ENCODE results near the gene KTN1.

Gene KTN1

DNA sequence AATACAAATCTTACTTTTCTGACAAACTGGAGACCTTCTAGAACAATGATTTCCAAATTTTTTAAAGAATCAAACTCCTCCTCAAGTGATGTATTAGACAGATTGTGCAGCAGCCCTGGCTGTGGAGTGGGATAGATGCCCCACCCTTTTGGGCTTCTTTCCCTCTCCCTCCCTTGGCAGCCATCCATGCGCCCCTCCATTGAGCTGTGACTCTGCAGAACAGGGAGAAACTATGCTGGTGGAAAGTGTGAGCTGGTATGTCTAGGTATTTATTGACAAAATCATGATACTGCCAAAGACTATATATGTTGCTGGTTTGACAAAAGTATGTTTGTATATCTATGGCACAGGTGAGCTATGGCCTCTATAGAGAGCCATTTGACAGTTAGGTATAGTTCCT is 138.5 kb downstream of the KTN1 start:
- no peak for DNase-seq

DNA sequence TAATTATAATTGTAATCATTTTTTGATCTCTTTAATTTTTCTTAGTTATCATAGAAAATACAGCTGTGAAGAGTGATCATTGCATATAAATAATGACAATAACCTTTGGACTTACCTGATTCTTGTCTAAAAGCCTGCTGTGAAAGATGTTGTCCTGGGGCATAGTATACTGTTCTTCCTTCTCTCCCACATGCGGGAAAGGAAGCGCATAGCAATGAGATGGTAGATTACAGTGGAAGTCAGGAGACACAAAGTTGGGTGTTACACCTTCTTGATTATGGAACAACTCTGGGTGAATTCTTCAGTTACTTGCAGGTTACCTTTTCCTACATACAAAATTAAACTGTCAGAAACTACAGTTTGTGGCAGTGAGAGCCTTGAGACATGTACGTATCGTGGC is 140.8 kb downstream of the KTN1 start:
- no peak for DNase-seq

DNA sequence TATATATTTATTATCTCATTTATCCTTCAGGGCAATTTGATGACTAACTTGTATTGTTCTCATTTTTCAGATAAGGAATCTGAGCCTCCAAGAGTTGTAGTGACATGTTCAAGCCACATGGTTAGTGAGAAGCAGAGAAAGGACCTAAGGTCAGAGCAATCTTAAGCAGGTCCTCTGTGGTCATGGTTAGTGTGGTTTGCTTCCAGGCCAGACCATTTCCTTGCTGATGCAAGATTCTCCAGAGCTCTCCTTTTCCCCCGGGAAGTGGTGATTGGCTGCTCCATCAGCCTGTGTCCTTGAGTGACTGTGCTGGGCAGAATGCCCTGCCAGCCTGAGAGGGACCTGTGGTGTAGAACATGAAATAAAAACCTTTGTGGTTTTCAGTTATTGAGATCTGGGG is 141.3 kb downstream of the KTN1 start:
- no peak for DNase-seq

DNA sequence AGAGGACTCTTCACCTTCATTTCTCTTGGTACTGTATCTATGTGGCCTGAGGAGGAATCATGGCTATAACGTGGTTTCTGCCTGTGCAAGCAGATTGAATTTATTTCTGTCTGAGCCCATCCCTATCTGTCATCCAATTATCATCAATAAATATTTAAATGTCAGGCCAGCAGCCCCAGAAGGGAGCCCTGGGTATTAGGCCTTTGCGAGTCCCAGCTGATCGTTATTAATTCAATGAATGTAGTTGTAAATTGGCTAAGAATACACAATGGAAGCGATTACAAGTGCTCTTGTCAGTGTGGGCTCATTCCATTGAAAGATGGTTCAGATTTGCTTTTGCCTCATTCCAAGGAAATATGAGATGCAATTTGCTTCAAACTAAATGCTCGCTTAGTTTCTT is 142.0 kb downstream of the KTN1 start:
- no peak for DNase-seq

DNA sequence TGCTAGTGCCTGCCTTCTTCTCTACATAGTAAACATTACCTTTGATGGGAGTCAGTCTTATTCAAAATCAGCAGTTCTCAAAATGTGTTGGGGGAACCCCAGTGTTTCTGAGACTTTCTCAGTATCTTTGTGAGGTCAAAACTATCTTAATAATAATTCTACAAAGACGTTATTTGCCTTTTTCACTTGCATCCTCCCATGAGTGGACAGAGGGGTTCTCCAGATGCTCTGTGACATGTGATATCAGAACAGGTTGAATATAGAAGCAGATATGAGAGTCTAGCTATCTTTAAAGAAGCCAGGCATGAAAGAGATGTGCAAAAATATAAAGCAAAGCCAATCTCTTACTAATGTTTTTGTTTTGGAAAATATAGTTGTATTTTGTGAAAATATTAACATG is 144.7 kb downstream of the KTN1 start:
- no peak for DNase-seq

DNA sequence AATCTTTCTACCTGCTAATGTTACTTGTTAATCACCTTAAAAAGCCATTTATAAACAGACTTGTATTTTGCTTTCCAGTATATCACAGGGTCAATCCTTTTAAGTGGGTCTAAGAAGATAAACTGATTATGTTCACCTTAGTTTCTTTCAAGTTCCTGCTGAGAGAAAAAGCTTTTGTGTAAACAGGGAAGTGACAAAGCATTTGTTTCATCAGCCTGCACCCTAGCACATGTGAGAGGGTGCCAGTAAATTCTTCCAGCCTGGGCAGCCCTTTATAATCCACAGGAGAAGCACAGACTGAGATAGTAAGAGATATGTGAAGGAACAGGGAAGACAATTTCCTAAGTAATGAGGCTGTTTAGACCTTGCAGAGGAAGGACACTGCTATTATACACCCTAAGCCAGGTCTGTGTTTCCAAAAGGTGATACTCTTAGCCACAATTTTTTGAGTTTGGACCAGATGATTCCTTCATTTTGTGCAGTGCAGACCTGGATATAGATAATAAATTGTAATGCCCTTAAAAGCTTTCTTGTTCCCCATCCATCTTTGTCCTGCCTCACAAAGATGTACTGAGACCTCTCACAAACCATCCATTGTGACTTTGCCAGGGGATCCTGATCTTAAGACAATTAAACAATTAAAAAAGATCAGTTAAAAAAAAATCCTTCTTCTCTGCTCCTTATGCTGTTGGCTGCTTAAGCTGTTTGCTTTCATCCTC is 150.7 kb downstream of the KTN1 start:
- DNase-seq: no peak

DNA sequence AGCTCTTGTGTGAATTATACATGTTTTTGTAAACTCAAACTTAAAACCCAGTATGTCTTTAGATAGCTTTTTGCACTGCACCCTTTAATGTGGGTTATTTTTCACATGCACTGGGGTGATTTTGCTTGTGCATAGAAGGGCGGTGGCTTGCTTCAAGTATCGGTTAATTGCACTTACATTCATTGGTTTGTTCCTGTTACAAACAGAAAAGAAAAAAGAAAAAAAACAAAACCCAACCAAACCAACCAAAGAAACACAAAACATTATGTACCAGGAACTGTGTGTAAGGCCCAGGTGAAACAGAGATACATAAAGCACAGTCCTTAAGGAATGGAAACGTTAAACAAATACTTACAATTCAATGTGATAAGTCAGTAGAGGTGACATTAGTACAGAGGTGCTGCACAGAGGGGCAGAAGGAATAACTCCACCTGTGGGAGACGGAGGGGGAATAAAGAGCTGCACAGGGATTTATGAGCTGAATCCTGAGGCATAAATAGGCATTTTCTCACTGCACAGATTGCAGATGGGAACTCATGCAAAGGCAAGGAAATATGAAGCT is 151.4 kb downstream of the KTN1 start:
- DNase-seq: no peak

DNA sequence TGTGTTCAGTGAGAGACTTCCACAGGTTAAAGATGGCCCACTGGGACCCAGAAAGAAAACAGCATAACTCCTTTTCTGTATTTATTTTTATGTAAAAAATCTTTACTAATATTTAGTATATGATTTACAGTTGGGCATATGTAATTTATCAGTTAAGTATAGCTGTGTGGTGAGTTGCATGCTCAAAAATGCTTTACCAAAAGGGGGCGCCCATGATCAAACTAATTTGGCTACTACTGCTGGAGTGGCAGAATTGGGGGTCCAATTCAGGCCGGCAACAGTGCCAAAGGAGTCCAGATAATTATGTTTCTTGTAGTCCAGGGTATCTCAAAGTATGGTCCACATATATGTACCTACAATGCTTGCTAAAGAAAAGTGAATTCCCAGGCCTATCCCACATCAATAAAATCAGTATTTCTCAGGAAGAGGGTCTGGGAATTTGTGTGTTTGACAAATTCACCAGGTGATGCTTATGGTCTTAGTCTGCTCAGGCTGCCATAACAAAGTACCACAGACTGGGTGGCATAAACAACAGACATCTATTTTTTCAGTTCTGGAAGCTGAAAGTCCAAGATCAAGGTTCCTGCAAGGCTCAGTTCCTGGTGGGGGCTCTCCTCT is 152.0 kb downstream of the KTN1 start:
- DNase-seq: peak; percentile 6

DNA sequence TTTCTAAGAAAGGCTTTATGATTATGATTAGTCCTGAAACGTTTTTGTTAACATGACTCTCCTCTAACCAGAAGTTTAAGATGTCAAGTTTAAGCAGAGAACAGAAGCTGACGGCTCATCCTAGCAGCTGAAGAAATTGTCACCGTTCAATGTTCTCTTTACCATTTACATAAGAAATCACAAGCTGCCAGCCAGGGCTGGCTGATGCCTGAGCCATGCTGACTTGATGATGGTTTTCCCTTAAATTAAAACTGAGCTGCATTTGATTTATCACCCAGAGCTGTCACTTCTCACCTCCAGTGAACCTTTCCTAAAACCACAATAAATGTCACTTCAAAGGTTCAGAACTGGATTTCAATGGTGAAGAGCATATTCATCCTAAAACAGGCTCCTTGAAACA is 153.6 kb downstream of the KTN1 start:
- no peak for DNase-seq

Data from NCI-H526 treated with DMSO at 0.1 percent for 48 hours (cell line).